ENCODE results near the gene CHD9.

DNA sequence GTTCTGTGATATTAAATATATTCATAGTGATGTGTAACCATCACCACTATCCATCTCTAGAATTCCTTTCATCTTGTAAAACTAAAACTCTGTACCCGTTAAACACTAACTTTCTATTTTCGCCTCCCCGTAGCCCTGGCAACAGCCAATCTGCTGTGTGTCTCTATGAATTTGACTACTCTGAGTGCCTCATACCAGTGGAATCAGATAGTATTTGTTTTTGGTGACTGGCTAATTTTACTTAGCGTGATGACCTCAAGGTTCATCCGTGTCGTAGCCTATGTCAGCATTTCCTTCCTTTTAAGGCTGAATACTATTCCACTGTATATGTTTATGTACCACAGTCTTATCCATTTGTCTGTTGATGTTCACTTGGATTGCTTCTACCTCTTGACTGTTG lies 18.2 kb downstream of the CHD9 start:
- TF ChIP-seq POLR2A (IDR thresholded peaks at IDR 0.05), result no peak
- TF ChIP-seq, protein P1, sequence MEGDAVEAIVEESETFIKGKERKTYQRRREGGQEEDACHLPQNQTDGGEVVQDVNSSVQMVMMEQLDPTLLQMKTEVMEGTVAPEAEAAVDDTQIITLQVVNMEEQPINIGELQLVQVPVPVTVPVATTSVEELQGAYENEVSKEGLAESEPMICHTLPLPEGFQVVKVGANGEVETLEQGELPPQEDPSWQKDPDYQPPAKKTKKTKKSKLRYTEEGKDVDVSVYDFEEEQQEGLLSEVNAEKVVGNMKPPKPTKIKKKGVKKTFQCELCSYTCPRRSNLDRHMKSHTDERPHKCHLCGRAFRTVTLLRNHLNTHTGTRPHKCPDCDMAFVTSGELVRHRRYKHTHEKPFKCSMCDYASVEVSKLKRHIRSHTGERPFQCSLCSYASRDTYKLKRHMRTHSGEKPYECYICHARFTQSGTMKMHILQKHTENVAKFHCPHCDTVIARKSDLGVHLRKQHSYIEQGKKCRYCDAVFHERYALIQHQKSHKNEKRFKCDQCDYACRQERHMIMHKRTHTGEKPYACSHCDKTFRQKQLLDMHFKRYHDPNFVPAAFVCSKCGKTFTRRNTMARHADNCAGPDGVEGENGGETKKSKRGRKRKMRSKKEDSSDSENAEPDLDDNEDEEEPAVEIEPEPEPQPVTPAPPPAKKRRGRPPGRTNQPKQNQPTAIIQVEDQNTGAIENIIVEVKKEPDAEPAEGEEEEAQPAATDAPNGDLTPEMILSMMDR (IDR thresholded peaks at IDR 0.05), result no peak
